GM21723 (cell line): Measurements from ENCODE around the gene HOXC5.

Source experiments
- ATAC-seq: cut with Tn5 transposase; IDR thresholded peaks from one replicate; pipeline ENCODE4 v1.9.1; 2021; ENCODE audit warnings: mild to moderate bottlenecking, moderate library complexity; ENCODE audit not compliant: unreplicated experiment

HOXC5 gene

GRCh38 chr12:54032627-54033100 lies at the start of gene HOXC5:
TSS of gene HOXC5 (plus strand) at chr12:54033050. CDS start at chr12:54033123, 73 bp downstream.
- no peak for ATAC-seq

GRCh38 chr12:53983568-53983949 lies 49.3 kb upstream of the HOXC5 start:
- no peak for ATAC-seq

- no peak for ATAC-seq
Measured at GRCh38 chr12:53983950-53984572, 48.8 kb upstream of the HOXC5 start.

GRCh38 chr12:53984901-53985691 lies 47.8 kb upstream of the HOXC5 start, which contains the start of gene HOXC10:
TSS of gene HOXC10 (plus strand) at chr12:53985146. CDS start at chr12:53985260, 114 bp downstream.
- peak; percentile 65 for ATAC-seq

GRCh38 chr12:53985692-53985993 lies 47.2 kb upstream of the HOXC5 start:
- no peak for ATAC-seq

GRCh38 chr12:53985994-53986685 lies 46.7 kb upstream of the HOXC5 start:
- no peak for ATAC-seq

GRCh38 chr12:53986686-53987483 lies 46.0 kb upstream of the HOXC5 start:
- ATAC-seq, result no peak

GRCh38 chr12:53987787-53988230 lies 45.0 kb upstream of the HOXC5 start:
- no peak for ATAC-seq

- ATAC-seq, result no peak
Measured at GRCh38 chr12:53988541-53989226, 44.2 kb upstream of the HOXC5 start.

GRCh38 chr12:53989227-53990113 lies 43.4 kb upstream of the HOXC5 start:
- peak; percentile 52 for ATAC-seq

GRCh38 chr12:53990311-53991076 lies 42.4 kb upstream of the HOXC5 start:
- ATAC-seq, result no peak

- ATAC-seq, result no peak
Measured at GRCh38 chr12:53991077-53991460, 41.8 kb upstream of the HOXC5 start.

GRCh38 chr12:53992377-53992889 lies 40.4 kb upstream of the HOXC5 start:
- ATAC-seq, result no peak

GRCh38 chr12:53993162-53994008 lies 39.5 kb upstream of the HOXC5 start:
- no peak for ATAC-seq

- no peak for ATAC-seq
Measured at GRCh38 chr12:53994009-53994263, 38.9 kb upstream of the HOXC5 start.

- ATAC-seq, result no peak
Measured at GRCh38 chr12:53994264-53995001, 38.4 kb upstream of the HOXC5 start.

GRCh38 chr12:53995002-53995377 lies 37.9 kb upstream of the HOXC5 start:
- ATAC-seq, result no peak
